DOHH2 (cell line): ENCODE measurements around the gene LIPC.

Experiments used
- CTCF ChIP-seq: fragments of 200-600 bp; sonication (generic); IDR thresholded peaks from one replicate; pipeline ENCODE4 v1.5.1; 2014; ENCODE audit warnings: antibody characterized with exemption, mild to moderate bottlenecking, low read depth, low read length; ENCODE audit not compliant: poor library complexity, severe bottlenecking
- EZH2phosphoT487 ChIP-seq: fragments of 200-600 bp; sonication (generic); IDR thresholded peaks from 2 replicates; pipeline ENCODE4 v1.6.1; 2017; ENCODE audit warnings: borderline replicate concordance, mild to moderate bottlenecking, antibody characterized with exemption, low read length, moderate library complexity, mixed read lengths

GRCh38 chr15:58558777-58559176 is 127.0 kb downstream of the LIPC start:
- TF ChIP-seq CTCF = no peak
- no peak for TF ChIP-seq EZH2phosphoT487
